Body of pancreas (tissue), 4 donors: ENCODE results near the gene DAZAP1.

Experiments
- CTCF ChIP-seq, 7 experiments: fragments of 450-650 bp in 4 of 7; fragments of 200-600 bp in 3 of 7; sonication (generic) in 3 of 7; IDR thresholded peaks; one replicate each; pipeline ENCODE4 v1.5.1; 2016 to 2019; ENCODE audit warnings: antibody characterized with exemption in 7 of 7
- POLR2A ChIP-seq, 3 donors: fragments of 450-650 bp; IDR thresholded peaks; one replicate each; pipeline ENCODE4 v1.6.1; 2016; ENCODE audit warnings: antibody characterized with exemption in 3 of 3, mild to moderate bottlenecking in 2 of 3

GRCh38 chr19:1374250-1374577, 33.2 kb upstream of the DAZAP1 start:
- no peak for TF ChIP-seq CTCF (IDR thresholded peaks at IDR 0.05)
- TF ChIP-seq POLR2A (IDR thresholded peaks at IDR 0.05), result no peak
